Caco-2 (cell line): ENCODE data around the gene KCNH8. TPM values are rescaled to one million over a fixed set of nuclear protein-coding genes. Genes with fewer than 3 reads are reported as not detected.

Experiments
- BruUV-seq: library from RNA; stranded (reverse); fragments of 400-500 nt; replicated peaks from 2 replicates; lab custom pipeline; 2021; lab: Mats Ljungman, UMichigan
- CTCF ChIA-PET: fragments of 300-600 bp; sonication (Branson Sonifier 250); formaldehyde crosslinking; loops from one replicate; lab custom pipeline; 2022; ENCODE audit warnings: antibody characterized with exemption; lab: Charles Lee
- POLR2A ChIA-PET: fragments of 300-600 bp; sonication (Branson Sonifier 250); formaldehyde crosslinking; loops from one replicate; lab custom pipeline; 2022; ENCODE audit warnings: antibody characterized with exemption; lab: Charles Lee
- DNase-seq, 2 experiments: peaks; one replicate each; pipeline versions ENCODE4 v3.0.0 to v3.0.0-alpha.2; 2020 to 2022
- H3K27me3 ChIP-seq: replicated peaks from 2 replicates; pipeline ENCODE4 v1.6.0; 2011; ENCODE audit warnings: low read length; ENCODE audit not compliant: control insufficient read depth, insufficient read depth
- H3K36me3 ChIP-seq: 2 replicates; pipeline ENCODE4 v1.5.1; 2011; ENCODE audit warnings: low read length; ENCODE audit not compliant: control insufficient read depth, insufficient read depth
- H3K4me1 ChIP-seq: fragments of 250-450 bp; sonication (Bioruptor Pico); 2 replicates; pipeline ENCODE4 v1.5.1; 2020; ENCODE audit warnings: mild to moderate bottlenecking
- H3K4me3 ChIP-seq: 2 replicates; pipeline ENCODE4 v1.5.1; 2011; ENCODE audit warnings: low read depth, mild to moderate bottlenecking, control low read depth, low read length
- H3K9me3 ChIP-seq: fragments of 250-450 bp; sonication (Bioruptor Pico); 2 replicates; pipeline ENCODE4 v1.5.1; 2020; ENCODE audit warnings: mild to moderate bottlenecking, moderate library complexity
- H3K27ac Mint-ChIP-seq: one replicate; pipeline ENCODE4 v1.8.0; 2022; ENCODE audit warnings: mixed read lengths; ENCODE audit not compliant: unreplicated experiment
- H3K27me3 Mint-ChIP-seq: one replicate; pipeline ENCODE4 v1.8.0; 2022; ENCODE audit warnings: mixed read lengths; ENCODE audit not compliant: insufficient read depth, unreplicated experiment
- H3K36me3 Mint-ChIP-seq: one replicate; pipeline ENCODE4 v1.8.0; 2022; ENCODE audit warnings: mild to moderate bottlenecking, mixed read lengths; ENCODE audit not compliant: insufficient read depth, unreplicated experiment
- H3K4me1 Mint-ChIP-seq: one replicate; pipeline ENCODE4 v1.8.0; 2022; ENCODE audit warnings: low read depth, mixed read lengths; ENCODE audit not compliant: unreplicated experiment
- H3K4me3 Mint-ChIP-seq: one replicate; pipeline ENCODE4 v1.8.0; 2022; ENCODE audit warnings: mild to moderate bottlenecking, moderate library complexity, mixed read lengths; ENCODE audit not compliant: unreplicated experiment
- H3K9me3 Mint-ChIP-seq: one replicate; pipeline ENCODE4 v1.8.0; 2022; ENCODE audit warnings: mixed read lengths; ENCODE audit not compliant: unreplicated experiment
- CTCF ChIP-seq, 2 experiments: fragments of 200-600 bp in 1 of 2; IDR thresholded peaks; 1 replicate in 1 of 2; 2 replicates in 1 of 2; pipeline versions ENCODE4 v1.5.1 to v1.8.0; 2011 to 2022; ENCODE audit warnings: antibody characterized with exemption in 1 of 2, control low read depth in 1 of 2, inconsistent platforms in 1 of 2, low read depth in 1 of 2, low read length in 1 of 2, mild to moderate bottlenecking in 1 of 2, moderate library complexity in 1 of 2; ENCODE audit not compliant: insufficient read depth in 1 of 2, severe bottlenecking in 1 of 2, unreplicated experiment in 1 of 2
- intact Hi-C: fragments of 100-400 bp; cut with micrococcal nuclease; formaldehyde crosslinking; loops from one replicate; pipeline ENCODE4 v1.10.0; 2022; ENCODE audit not compliant: unreplicated experiment
- total RNA-seq: library from RNA; stranded (reverse); gene quantifications from 2 replicates; pipeline ENCODE4 v1.2.3, GENCODE V29; 2022

Gene KCNH8
- total RNA-seq, 1 experiment from 2014 or later = 0.07 TPM

GRCh38 chr3:19107719-19108118, 40.6 kb upstream of the KCNH8 start:
- H3K27me3 ChIP-seq = no peaks in the 10 kb centered on the region
- Mint-ChIP-seq H3K4me1 (no peaks in the 10 kb centered on the region), H3K9me3 (no peaks in the 10 kb centered on the region), H3K27ac (no peak overlapping the region), H3K4me3 (no peak overlapping the region), H3K27me3 (peaks cover 8% of the 10 kb centered on the region), H3K36me3 (no peaks in the 10 kb centered on the region)
- no TSS peak for BruUV-seq
- ChIA-PET CTCF (no interaction called here), POLR2A (no interaction called here)
- H3K4me1 ChIP-seq = no peaks in the 10 kb centered on the region
- H3K9me3 ChIP-seq = no peaks in the 10 kb centered on the region
- intact Hi-C loops = no loop called here
- DNase-seq = no peak
- no peak for TF ChIP-seq CTCF (IDR thresholded peaks at IDR 0.05; ENCODE audit: insufficient read depth in 1 of 2, low read depth in 1 of 2, low read length in 1 of 2, severe bottlenecking in 1 of 2, unreplicated experiment in 1 of 2)
- H3K36me3 ChIP-seq = no peaks in the 10 kb centered on the region
- no peak overlapping the region for H3K4me3 ChIP-seq

GRCh38 chr3:19110335-19110895, 37.9 kb upstream of the KCNH8 start:
- Mint-ChIP-seq H3K36me3 (no peaks in the 10 kb centered on the region), H3K4me1 (no peaks in the 10 kb centered on the region)

GRCh38 chr3:19114461-19114860, 33.8 kb upstream of the KCNH8 start:
- no peaks in the 10 kb centered on the region for H3K4me1 Mint-ChIP-seq
- no peaks in the 10 kb centered on the region for H3K9me3 Mint-ChIP-seq
- H3K27ac Mint-ChIP-seq = no peak overlapping the region
- no peak for TF ChIP-seq CTCF (IDR thresholded peaks at IDR 0.05; ENCODE audit: insufficient read depth in 1 of 2, low read depth in 1 of 2, low read length in 1 of 2, severe bottlenecking in 1 of 2, unreplicated experiment in 1 of 2)
- intact Hi-C loops = no loop called here
- no peak overlapping the region for H3K4me3 ChIP-seq
- peaks cover 4% of the 10 kb centered on the region for H3K27me3 Mint-ChIP-seq
- no peaks in the 10 kb centered on the region for H3K27me3 ChIP-seq
- ChIA-PET CTCF (no interaction called here), POLR2A (no interaction called here)
- H3K4me1 ChIP-seq = no peaks in the 10 kb centered on the region
- no peaks in the 10 kb centered on the region for H3K9me3 ChIP-seq
- no TSS peak for BruUV-seq
- DNase-seq = no peak
- no peaks in the 10 kb centered on the region for H3K36me3 Mint-ChIP-seq
- no peak overlapping the region for H3K4me3 Mint-ChIP-seq
- H3K36me3 ChIP-seq = no peaks in the 10 kb centered on the region

More at GRCh38 chr3:19110335-19110895, 37.9 kb upstream of the KCNH8 start:
- no peaks in the 10 kb centered on the region for H3K9me3 Mint-ChIP-seq
- H3K4me1 ChIP-seq = no peaks in the 10 kb centered on the region
- intact Hi-C loops = no loop called here
- BruUV-seq = no TSS peak
- H3K27ac Mint-ChIP-seq = no peak overlapping the region
- DNase-seq = no peak
- H3K36me3 ChIP-seq = no peaks in the 10 kb centered on the region
- POLR2A ChIA-PET = no interaction called here
- no peak overlapping the region for H3K4me3 ChIP-seq
- H3K4me3 Mint-ChIP-seq = no peak overlapping the region
- no peaks in the 10 kb centered on the region for H3K27me3 ChIP-seq
- CTCF ChIA-PET = no interaction called here
- peaks cover 11% of the 10 kb centered on the region for H3K27me3 Mint-ChIP-seq
- no peak for TF ChIP-seq CTCF (IDR thresholded peaks at IDR 0.05; ENCODE audit: insufficient read depth in 1 of 2, low read depth in 1 of 2, low read length in 1 of 2, severe bottlenecking in 1 of 2, unreplicated experiment in 1 of 2)
- no peaks in the 10 kb centered on the region for H3K9me3 ChIP-seq
